Liver (tissue), 9 donors: Measurements from ENCODE around the gene PERCC1. TPM values are rescaled to one million over a fixed set of nuclear protein-coding genes. Genes with fewer than 3 reads are reported as not detected.

Source experiments
- DNase-seq: peaks from one replicate; pipeline ENCODE4 v3.0.0-alpha.2; 2017; ENCODE audit warnings: low spot score
- H3K27ac ChIP-seq, 2 donors: one replicate each; pipeline ENCODE4 v1.7.0; 2013; ENCODE audit warnings: inconsistent platforms in 2 of 2, low read length in 2 of 2, control low read depth in 1 of 2, low read depth in 1 of 2, mild to moderate bottlenecking in 1 of 2
- H3K27me3 ChIP-seq, 4 donors: one replicate each; pipeline versions ENCODE4 v1.6.1 to v1.7.0; 2013; ENCODE audit warnings: low read length in 3 of 4, inconsistent platforms in 1 of 4, mild to moderate bottlenecking in 1 of 4, moderate library complexity in 1 of 4; ENCODE audit not compliant: control insufficient read depth in 4 of 4, insufficient read depth in 4 of 4
- H3K36me3 ChIP-seq, 4 donors: one replicate each; pipeline versions ENCODE4 v1.6.1 to v1.7.0; 2013; ENCODE audit warnings: low read length in 3 of 4, mild to moderate bottlenecking in 3 of 4, low read depth in 1 of 4, moderate library complexity in 1 of 4; ENCODE audit not compliant: control insufficient read depth in 4 of 4, insufficient read depth in 3 of 4
- H3K4me1 ChIP-seq, 4 donors: one replicate each; pipeline versions ENCODE4 v1.6.1 to v1.7.0; 2013; ENCODE audit warnings: low read length in 3 of 4, mild to moderate bottlenecking in 3 of 4, moderate library complexity in 1 of 4; ENCODE audit not compliant: control insufficient read depth in 4 of 4, insufficient read depth in 4 of 4
- H3K4me3 ChIP-seq, 3 donors: one replicate each; pipeline versions ENCODE4 v1.6.1 to v1.7.0; 2013; ENCODE audit warnings: low read length in 3 of 3, control low read depth in 1 of 3, low read depth in 1 of 3, mild to moderate bottlenecking in 1 of 3
- H3K9ac ChIP-seq, 2 donors: one replicate each; pipeline ENCODE4 v1.7.0; 2013; ENCODE audit warnings: low read length in 2 of 2, mild to moderate bottlenecking in 2 of 2, moderate library complexity in 2 of 2, control low read depth in 1 of 2, low read depth in 1 of 2
- H3K9me3 ChIP-seq, 4 donors: one replicate each; pipeline versions ENCODE4 v1.6.1 to v1.7.0; 2013; ENCODE audit warnings: low read length in 3 of 4; ENCODE audit not compliant: control insufficient read depth in 4 of 4
- CTCF ChIP-seq: fragments of 150-350 bp; IDR thresholded peaks from 2 replicates; pipeline ENCODE4 v1.5.1; 2017; ENCODE audit warnings: improper control_type of control experiment, low read depth, low read length; ENCODE audit not compliant: missing input control
- EGR1 ChIP-seq, 2 donors: IDR thresholded peaks; 2 replicates each; pipeline ENCODE4 v1.6.1; 2016 to 2018; ENCODE audit warnings: antibody characterized with exemption in 2 of 2, low read depth in 2 of 2
- FOXA2 ChIP-seq: IDR thresholded peaks from 2 replicates; pipeline ENCODE4 v1.6.1; 2016; ENCODE audit warnings: antibody characterized with exemption
- HNF4G ChIP-seq: IDR thresholded peaks from 2 replicates; pipeline ENCODE4 v1.6.1; 2016; ENCODE audit warnings: antibody characterized with exemption
- REST ChIP-seq: IDR thresholded peaks from 2 replicates; pipeline ENCODE4 v1.6.1; 2016; ENCODE audit warnings: antibody characterized with exemption, mild to moderate bottlenecking
- RXRA ChIP-seq, 2 donors: IDR thresholded peaks; 2 replicates each; pipeline ENCODE4 v1.6.1; 2017 to 2018; ENCODE audit warnings: antibody characterized with exemption in 2 of 2, mild to moderate bottlenecking in 1 of 2
- SP1 ChIP-seq: IDR thresholded peaks from 2 replicates; pipeline ENCODE4 v1.6.1; 2018; ENCODE audit warnings: antibody characterized with exemption, mild to moderate bottlenecking
- YY1 ChIP-seq: IDR thresholded peaks from 2 replicates; pipeline ENCODE4 v1.6.1; 2016; ENCODE audit warnings: antibody characterized with exemption, mild to moderate bottlenecking
- WGBS: extraction: QIAGEN DNeasy Blood & Tissue Kit; methylation state at CpG from one replicate; pipeline ENCODE4 v1.1.7; 2013; 5-methylcytosine and 5-hydroxymethylcytosine counted together
- polyA plus RNA-seq, 2 donors: library from polyadenylated mRNA; stranded (reverse) in 1 of 2; unstranded in 1 of 2; fragments of 200-250 nt in 1 of 2; fragments of >200 nt in 1 of 2; fragmentation: Nextera tagmentation in 1 of 2; extraction: Ambion mirVana in 1 of 2; gene quantifications; one replicate each; pipeline versions ENCODE4 v1.2.1 to v1.2.3, GENCODE V29; 2013 to 2015
- total RNA-seq, 2 donors: library from RNA; depleted of rRNA; stranded (reverse); fragments of >200 nt; gene quantifications; one replicate each; pipeline ENCODE4 v1.2.3, GENCODE V29; 2014
- donor health status: healthy.
- donor health status: healthy.
- donor health status: healthy.
- donor health status: healthy.
- donor health status: healthy.

The PERCC1 gene
- total and polyA plus RNA-seq, 4 donors: 0.50 to 4.7 TPM; not detected in 2

DNA sequence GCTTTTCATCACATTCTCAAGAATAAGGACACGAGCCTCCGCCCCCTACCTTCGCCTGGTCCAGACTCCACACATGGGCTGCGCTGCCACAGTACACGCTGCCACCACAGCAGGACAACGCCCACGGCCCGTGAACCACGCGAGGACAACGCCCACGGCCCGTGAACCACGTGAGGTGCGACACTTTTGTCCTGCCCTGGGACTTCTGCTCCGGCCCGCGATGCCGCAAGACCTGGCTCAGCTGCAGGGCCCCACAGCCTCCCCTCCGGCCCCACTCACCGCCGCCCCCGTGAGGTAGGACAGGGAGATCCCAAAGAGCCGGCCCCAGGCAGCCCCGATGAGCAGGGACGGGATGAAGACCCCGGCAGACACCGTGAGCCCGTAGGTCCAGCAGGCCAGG lies 19.3 kb downstream of the PERCC1 start (continued):
- TF ChIP-seq REST: no peak

GRCh38 chr16:1450841-1451240 lies 20.0 kb downstream of the PERCC1 start:
- H3K9ac ChIP-seq: no peak overlapping the region
- H3K27ac ChIP-seq: no peak overlapping the region
- H3K9me3 ChIP-seq: no peaks in the 10 kb centered on the region
- DNase-seq: no peak
- no peak overlapping the region for H3K4me3 ChIP-seq
- no peak for TF ChIP-seq FOXA2
- no peak for TF ChIP-seq YY1
- TF ChIP-seq SP1: no peak
- H3K4me1 ChIP-seq: no peaks in the 10 kb centered on the region
- 98% methylated on average over 21 of the region's 21 CpGs for WGBS
- no peaks in the 10 kb centered on the region for H3K27me3 ChIP-seq
- peaks cover 0 to 57% (median 11%) of the 10 kb centered on the region in 4 donors for H3K36me3 ChIP-seq

GRCh38 chr16:1451702-1452392 lies 21.0 kb downstream of the PERCC1 start:
- no peak for DNase-seq
- Histone ChIP-seq H3K27me3 (no peaks in the 10 kb centered on the region), H3K4me1 (no peaks in the 10 kb centered on the region), H3K27ac (no peak overlapping the region), H3K36me3 (peaks cover 0 to 52% (median 7%) of the 10 kb centered on the region in 4 donors), H3K4me3 (no peak overlapping the region), H3K9me3 (no peaks in the 10 kb centered on the region), H3K9ac (no peak overlapping the region)
- WGBS: 97% methylated on average over 34 of the region's 34 CpGs
- TF ChIP-seq EGR1 (IDR thresholded peaks at IDR 0.05; ENCODE audit: low read depth in 2 of 2) (no peak), YY1 (no peak), CTCF (no peak), HNF4G (no peak), RXRA (IDR thresholded peaks at IDR 0.05) (no peak)

DNA sequence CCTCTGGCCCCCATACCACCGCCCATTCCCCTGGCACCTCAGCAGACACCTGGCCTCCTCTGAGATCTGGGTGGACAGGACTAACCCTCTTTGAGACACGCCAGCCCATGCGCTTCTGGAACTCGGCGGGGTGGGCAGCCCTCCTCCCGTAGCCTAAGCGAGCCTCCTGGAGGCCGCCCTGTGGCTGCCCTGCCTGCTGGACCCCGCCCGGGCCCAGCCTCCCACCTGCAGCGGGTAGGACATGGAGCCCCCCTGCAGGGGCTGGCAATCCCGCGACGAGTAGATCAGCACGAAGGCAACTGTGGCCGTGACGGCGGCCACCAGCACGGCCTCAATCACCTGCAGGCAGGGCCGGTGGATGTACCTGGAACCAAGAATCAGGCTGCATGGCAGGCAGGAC lies 21.7 kb downstream of the PERCC1 start:
- WGBS: 95% methylated on average over 20 of the region's 20 CpGs
- Histone ChIP-seq H3K36me3 (peaks cover 0 to 51% (median 7%) of the 10 kb centered on the region in 4 donors), H3K4me1 (no peaks in the 10 kb centered on the region), H3K9me3 (no peaks in the 10 kb centered on the region), H3K27ac (no peak overlapping the region), H3K4me3 (no peak overlapping the region), H3K27me3 (no peaks in the 10 kb centered on the region), H3K9ac (no peak overlapping the region)
- no peak for TF ChIP-seq EGR1 (IDR thresholded peaks at IDR 0.05; ENCODE audit: low read depth in 2 of 2)
- DNase-seq: no peak
